ENCODE measurements around the gene GNA15. TPM values are rescaled to one million over a fixed set of nuclear protein-coding genes. Genes with fewer than 3 reads are reported as not detected.

GNA15 gene
- total and polyA plus RNA-seq, 9 donors, result 1.5 to 3.9 (median 2.1) TPM

- Histone ChIP-seq H3K27ac (ENCODE audit: low read length) (no peak overlapping the region), H3K4me1 (ENCODE audit: control insufficient read depth, insufficient read depth, low read length) (peaks cover 13% of the 10 kb centered on the region), H3K27me3 (ENCODE audit: control insufficient read depth, insufficient read depth, low read length) (no peaks in the 10 kb centered on the region), H3K4me3 (ENCODE audit: low read length) (no peak overlapping the region), H3K9me3 (replicated peaks; ENCODE audit: control insufficient read depth, low read depth, low read length) (no peaks in the 10 kb centered on the region), H3K36me3 (ENCODE audit: control insufficient read depth, insufficient read depth, low read length) (peaks cover 3% of the 10 kb centered on the region)
- no peak for DNase-seq
- 96% methylated on average over 9 of the region's 17 CpGs for WGBS (ENCODE audit: insufficient coverage)
Observed at GRCh38 chr19:3106509-3107141, 29.2 kb upstream of the GNA15 start.

GRCh38 chr19:3107658-3108057, 28.2 kb upstream of the GNA15 start:
- WGBS (ENCODE audit: insufficient coverage), result 89% methylated on average over 1 of the region's 7 CpGs
- Histone ChIP-seq H3K27ac (ENCODE audit: low read length) (no peak overlapping the region), H3K9me3 (replicated peaks; ENCODE audit: control insufficient read depth, low read depth, low read length) (no peaks in the 10 kb centered on the region), H3K4me3 (ENCODE audit: low read length) (no peak overlapping the region), H3K27me3 (ENCODE audit: control insufficient read depth, insufficient read depth, low read length) (no peaks in the 10 kb centered on the region), H3K4me1 (ENCODE audit: control insufficient read depth, insufficient read depth, low read length) (peaks cover 13% of the 10 kb centered on the region), H3K36me3 (ENCODE audit: control insufficient read depth, insufficient read depth, low read length) (peaks cover 1% of the 10 kb centered on the region)
- DNase-seq, result no peak

GRCh38 chr19:3108775-3109174, 27.1 kb upstream of the GNA15 start:
- Histone ChIP-seq H3K36me3 (ENCODE audit: control insufficient read depth, insufficient read depth, low read length) (peaks cover 9% of the 10 kb centered on the region), H3K27ac (ENCODE audit: low read length) (no peak overlapping the region), H3K9me3 (replicated peaks; ENCODE audit: control insufficient read depth, low read depth, low read length) (no peaks in the 10 kb centered on the region), H3K4me3 (ENCODE audit: low read length) (no peak overlapping the region), H3K4me1 (ENCODE audit: control insufficient read depth, insufficient read depth, low read length) (peaks cover 9% of the 10 kb centered on the region), H3K27me3 (ENCODE audit: control insufficient read depth, insufficient read depth, low read length) (no peaks in the 10 kb centered on the region)
- DNase-seq, result peak; percentile 35
- WGBS (ENCODE audit: insufficient coverage), result 11% methylated on average over 3 of the region's 5 CpGs

- Histone ChIP-seq H3K4me3 (ENCODE audit: low read length) (no peak overlapping the region), H3K27me3 (ENCODE audit: control insufficient read depth, insufficient read depth, low read length) (no peaks in the 10 kb centered on the region), H3K9me3 (replicated peaks; ENCODE audit: control insufficient read depth, low read depth, low read length) (no peaks in the 10 kb centered on the region), H3K27ac (ENCODE audit: low read length) (no peak overlapping the region), H3K4me1 (ENCODE audit: control insufficient read depth, insufficient read depth, low read length) (peaks cover 2% of the 10 kb centered on the region), H3K36me3 (ENCODE audit: control insufficient read depth, insufficient read depth, low read length) (peaks cover 16% of the 10 kb centered on the region)
- WGBS (ENCODE audit: insufficient coverage), result 87% methylated on average over 20 of the region's 22 CpGs
- no peak for DNase-seq
Observed at GRCh38 chr19:3109491-3109890, 26.3 kb upstream of the GNA15 start.

- Histone ChIP-seq H3K4me1 (ENCODE audit: control insufficient read depth, insufficient read depth, low read length) (no peaks in the 10 kb centered on the region), H3K9me3 (replicated peaks; ENCODE audit: control insufficient read depth, low read depth, low read length) (no peaks in the 10 kb centered on the region), H3K4me3 (ENCODE audit: low read length) (no peak overlapping the region), H3K27me3 (ENCODE audit: control insufficient read depth, insufficient read depth, low read length) (no peaks in the 10 kb centered on the region), H3K27ac (ENCODE audit: low read length) (no peak overlapping the region), H3K36me3 (ENCODE audit: control insufficient read depth, insufficient read depth, low read length) (peaks cover 24% of the 10 kb centered on the region)
- WGBS (ENCODE audit: insufficient coverage), result 87% methylated on average over 26 of the region's 37 CpGs
- no peak for DNase-seq
Observed at GRCh38 chr19:3110126-3110825, 25.6 kb upstream of the GNA15 start.

GRCh38 chr19:3111586-3112247, 24.1 kb upstream of the GNA15 start:
- Histone ChIP-seq H3K27ac (ENCODE audit: low read length) (no peak overlapping the region), H3K4me3 (ENCODE audit: low read length) (no peak overlapping the region), H3K27me3 (ENCODE audit: control insufficient read depth, insufficient read depth, low read length) (no peaks in the 10 kb centered on the region), H3K9me3 (replicated peaks; ENCODE audit: control insufficient read depth, low read depth, low read length) (no peaks in the 10 kb centered on the region), H3K4me1 (ENCODE audit: control insufficient read depth, insufficient read depth, low read length) (peaks cover 10% of the 10 kb centered on the region), H3K36me3 (ENCODE audit: control insufficient read depth, insufficient read depth, low read length) (peaks cover 34% of the 10 kb centered on the region)
- DNase-seq, result no peak
- 95% methylated on average over 11 of the region's 17 CpGs for WGBS (ENCODE audit: insufficient coverage)

GRCh38 chr19:3112375-3113099, 23.3 kb upstream of the GNA15 start:
- whole genome bisulfite sequencing (ENCODE audit: insufficient coverage), result 83% methylated on average over 25 of the region's 38 CpGs
- peaks cover 12% of the 10 kb centered on the region for H3K4me1 ChIP-seq (ENCODE audit: control insufficient read depth, insufficient read depth, low read length)
- no peak overlapping the region for H3K4me3 ChIP-seq (ENCODE audit: low read length)
- H3K9me3 ChIP-seq (replicated peaks; ENCODE audit: control insufficient read depth, low read depth, low read length), result no peaks in the 10 kb centered on the region
- H3K27ac ChIP-seq (ENCODE audit: low read length), result no peak overlapping the region
- no peak for DNase-seq
- H3K36me3 ChIP-seq (ENCODE audit: control insufficient read depth, insufficient read depth, low read length), result peaks cover 36% of the 10 kb centered on the region
- no peaks in the 10 kb centered on the region for H3K27me3 ChIP-seq (ENCODE audit: control insufficient read depth, insufficient read depth, low read length)

GRCh38 chr19:3113100-3114017, 22.5 kb upstream of the GNA15 start:
- no peak overlapping the region for H3K27ac ChIP-seq (ENCODE audit: low read length)
- 88% methylated on average over 59 of the region's 59 CpGs for WGBS (ENCODE audit: insufficient coverage)
- H3K27me3 ChIP-seq (ENCODE audit: control insufficient read depth, insufficient read depth, low read length), result no peaks in the 10 kb centered on the region
- DNase-seq, result no peak
- peaks cover 12% of the 10 kb centered on the region for H3K4me1 ChIP-seq (ENCODE audit: control insufficient read depth, insufficient read depth, low read length)
- H3K9me3 ChIP-seq (replicated peaks; ENCODE audit: control insufficient read depth, low read depth, low read length), result no peaks in the 10 kb centered on the region
- H3K36me3 ChIP-seq (ENCODE audit: control insufficient read depth, insufficient read depth, low read length), result peaks cover 44% of the 10 kb centered on the region
- no peak overlapping the region for H3K4me3 ChIP-seq (ENCODE audit: low read length)

- H3K4me3 ChIP-seq (ENCODE audit: low read length), result no peak overlapping the region
- H3K9me3 ChIP-seq (replicated peaks; ENCODE audit: control insufficient read depth, low read depth, low read length), result no peaks in the 10 kb centered on the region
- H3K27ac ChIP-seq (ENCODE audit: low read length), result no peak overlapping the region
- peaks cover 12% of the 10 kb centered on the region for H3K4me1 ChIP-seq (ENCODE audit: control insufficient read depth, insufficient read depth, low read length)
- no peaks in the 10 kb centered on the region for H3K27me3 ChIP-seq (ENCODE audit: control insufficient read depth, insufficient read depth, low read length)
- WGBS (ENCODE audit: insufficient coverage), result 84% methylated on average over 24 of the region's 31 CpGs
- no peak for DNase-seq
- H3K36me3 ChIP-seq (ENCODE audit: control insufficient read depth, insufficient read depth, low read length), result peaks cover 52% of the 10 kb centered on the region
Observed at GRCh38 chr19:3114018-3114726, 21.7 kb upstream of the GNA15 start.

Measured in muscle of leg (tissue), 11 donors.